A549 (cell line): ENCODE results near the gene RPL13.

Experiments
- CBX8 ChIP-seq: fragments of 200-600 bp; sonication (generic); IDR thresholded peaks from 2 replicates; pipeline ENCODE4 v1.6.1; 2016
- CHD2 ChIP-seq: fragments of 150-350 bp; IDR thresholded peaks from 2 replicates; pipeline ENCODE4 v1.6.1; 2014; ENCODE audit warnings: low read length; ENCODE audit not compliant: partially characterized antibody
- POLR2AphosphoS2 ChIP-seq: conservative IDR thresholded peaks from 2 replicates; pipeline ENCODE4 v1.6.1; 2012; ENCODE audit warnings: low read length, improper control_type of control experiment, inconsistent platforms
- RAD21 ChIP-seq, 2 experiments: fragments of >200 bp in 1 of 2; sonication (Bioruptor Twin) in 1 of 2; formaldehyde crosslinking in 1 of 2; IDR thresholded peaks in 1 of 2; conservative IDR thresholded peaks in 1 of 2; 2 replicates in 1 of 2; 3 replicates in 1 of 2; pipeline ENCODE4 v1.6.1; 2012 to 2018; ENCODE audit warnings: inconsistent platforms in 1 of 2
- RCOR1 ChIP-seq: fragments of 150-350 bp; IDR thresholded peaks from 2 replicates; pipeline ENCODE4 v1.6.1; 2014; ENCODE audit warnings: antibody characterized with exemption, low read length, low read depth
- RFX5 ChIP-seq: fragments of 450-650 bp; IDR thresholded peaks from 2 replicates; pipeline ENCODE4 v1.7.1; 2014; ENCODE audit warnings: antibody characterized with exemption, mild to moderate bottlenecking, moderate library complexity
- SMC3 ChIP-seq: fragments of >200 bp; sonication (Bioruptor Twin); formaldehyde crosslinking; IDR thresholded peaks from 3 replicates; pipeline ENCODE4 v1.6.1; 2018; ENCODE audit warnings: inconsistent platforms
- ZFP36 ChIP-seq: fragments of 450-650 bp; IDR thresholded peaks from 2 replicates; pipeline ENCODE4 v1.6.1; 2014; ENCODE audit warnings: borderline replicate concordance; ENCODE audit not compliant: partially characterized antibody
- TF ChIP-seq, protein P1 (sequence below): fragments of >200 bp; sonication (Bioruptor Twin); formaldehyde crosslinking; IDR thresholded peaks from 3 replicates; pipeline ENCODE4 v1.5.1; 2016

DNA sequence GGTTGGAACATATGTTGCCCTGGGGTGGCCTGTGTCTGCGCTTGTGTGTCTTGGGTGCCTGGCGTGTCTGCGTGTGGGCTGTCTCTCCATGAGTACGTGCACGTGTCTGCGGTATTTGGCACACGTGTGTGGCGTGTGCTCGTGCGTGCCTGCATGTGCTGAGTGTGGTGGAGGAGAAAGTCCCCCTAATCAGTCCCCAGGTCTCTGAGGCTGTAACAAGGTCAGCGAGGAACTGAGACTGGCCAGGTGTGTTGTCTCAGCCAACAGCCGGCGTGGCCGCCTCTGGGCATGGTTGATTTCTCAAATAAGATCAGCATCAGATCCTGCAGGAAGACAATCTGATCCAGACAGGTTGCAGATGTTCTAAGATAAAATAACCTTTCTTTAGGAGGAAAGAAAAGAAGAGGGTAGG is 11.6 kb downstream of the RPL13 start:
- TF ChIP-seq CHD2 (no peak), RAD21 (conservative IDR thresholded peaks at IDR 0.05 in 1 of 2, IDR thresholded peaks at IDR 0.05 in 1 of 2) (no peak), RCOR1 (no peak), ZFP36 (no peak), SMC3 (no peak), CBX8 (no peak), RFX5 (no peak), POLR2AphosphoS2 (no peak)
- TF ChIP-seq, protein P1, sequence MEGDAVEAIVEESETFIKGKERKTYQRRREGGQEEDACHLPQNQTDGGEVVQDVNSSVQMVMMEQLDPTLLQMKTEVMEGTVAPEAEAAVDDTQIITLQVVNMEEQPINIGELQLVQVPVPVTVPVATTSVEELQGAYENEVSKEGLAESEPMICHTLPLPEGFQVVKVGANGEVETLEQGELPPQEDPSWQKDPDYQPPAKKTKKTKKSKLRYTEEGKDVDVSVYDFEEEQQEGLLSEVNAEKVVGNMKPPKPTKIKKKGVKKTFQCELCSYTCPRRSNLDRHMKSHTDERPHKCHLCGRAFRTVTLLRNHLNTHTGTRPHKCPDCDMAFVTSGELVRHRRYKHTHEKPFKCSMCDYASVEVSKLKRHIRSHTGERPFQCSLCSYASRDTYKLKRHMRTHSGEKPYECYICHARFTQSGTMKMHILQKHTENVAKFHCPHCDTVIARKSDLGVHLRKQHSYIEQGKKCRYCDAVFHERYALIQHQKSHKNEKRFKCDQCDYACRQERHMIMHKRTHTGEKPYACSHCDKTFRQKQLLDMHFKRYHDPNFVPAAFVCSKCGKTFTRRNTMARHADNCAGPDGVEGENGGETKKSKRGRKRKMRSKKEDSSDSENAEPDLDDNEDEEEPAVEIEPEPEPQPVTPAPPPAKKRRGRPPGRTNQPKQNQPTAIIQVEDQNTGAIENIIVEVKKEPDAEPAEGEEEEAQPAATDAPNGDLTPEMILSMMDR = no peak
